ENCODE measurements around the gene IFI27.

GRCh38 chr14:94124582-94125377, 14.2 kb downstream of the IFI27 start:
- TF ChIP-seq YY1 (IDR thresholded peaks at IDR 0.05; ENCODE audit: insufficient read depth, insufficient read length) (no peak), ZNF274 (IDR thresholded peaks at IDR 0.05; ENCODE audit: low read depth, low read length) (no peak)
